ENCODE data around the gene RBFA.
A peak's percentile ranks its signal among the peaks of the same experiment; 100 is the strongest.
"Not testable (repeated sequence)": the region's sequence is repeated elsewhere in the genome, so short reads cannot be mapped to it uniquely, and the experiment has no call there.

Gene RBFA, protein sequence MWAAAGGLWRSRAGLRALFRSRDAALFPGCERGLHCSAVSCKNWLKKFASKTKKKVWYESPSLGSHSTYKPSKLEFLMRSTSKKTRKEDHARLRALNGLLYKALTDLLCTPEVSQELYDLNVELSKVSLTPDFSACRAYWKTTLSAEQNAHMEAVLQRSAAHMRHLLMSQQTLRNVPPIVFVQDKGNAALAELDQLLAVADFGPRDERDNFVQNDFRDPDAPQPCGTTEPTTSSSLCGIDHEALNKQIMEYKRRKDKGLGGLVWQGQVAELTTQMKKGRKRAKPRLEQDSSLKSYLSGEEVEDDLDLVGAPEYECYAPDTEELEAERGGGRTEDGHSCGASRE
- total RNA-seq, result 4.6 to 11.6 (median 9.5) reads per million in 4 donors

DNA sequence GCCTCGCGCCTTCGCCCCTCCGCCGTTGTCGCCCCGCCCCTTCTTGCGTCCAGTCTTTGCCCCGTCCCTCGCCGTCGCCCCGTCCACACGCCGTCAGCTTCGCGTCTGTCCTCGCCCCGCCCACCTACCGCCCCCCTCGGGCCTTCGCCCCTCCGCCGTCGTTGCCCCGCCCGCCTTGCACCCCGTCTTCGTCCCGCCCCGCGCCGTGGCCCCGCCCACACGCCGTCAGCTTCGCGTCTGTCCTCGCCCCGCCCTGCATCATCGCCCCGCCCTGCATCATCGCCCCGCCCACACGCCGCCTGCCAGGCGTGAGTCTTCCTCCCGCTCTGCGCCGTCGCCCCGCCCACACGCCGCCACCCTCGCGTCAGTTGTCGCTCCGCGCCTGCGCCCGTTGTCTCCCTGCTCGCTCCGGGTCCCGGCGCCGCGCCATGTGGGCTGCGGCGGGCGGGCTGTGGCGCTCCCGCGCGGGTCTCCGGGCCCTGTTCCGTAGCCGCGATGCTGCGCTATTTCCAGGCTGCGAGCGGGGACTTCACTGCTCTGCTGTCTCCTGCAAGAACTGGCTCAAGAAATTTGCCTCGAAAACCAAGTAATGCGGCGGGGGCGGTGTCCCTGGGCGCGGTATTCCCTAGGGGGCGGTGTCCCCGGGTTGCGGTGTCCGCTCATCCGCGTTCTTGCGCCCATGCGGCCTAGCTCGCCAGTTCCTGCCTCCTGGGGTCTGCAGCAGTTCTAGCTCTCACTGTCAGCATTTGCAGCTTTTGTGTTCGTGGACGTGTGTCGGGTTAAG, at the start of gene RBFA:
Gene RBFA, plus strand, starts transcription at position 367 of the 784 bp plus-strand sequence. Its CDS starts 62 bp downstream, at position 429.
- DNase-seq, result peak; percentile 99 to 100 (median 100)

DNA sequence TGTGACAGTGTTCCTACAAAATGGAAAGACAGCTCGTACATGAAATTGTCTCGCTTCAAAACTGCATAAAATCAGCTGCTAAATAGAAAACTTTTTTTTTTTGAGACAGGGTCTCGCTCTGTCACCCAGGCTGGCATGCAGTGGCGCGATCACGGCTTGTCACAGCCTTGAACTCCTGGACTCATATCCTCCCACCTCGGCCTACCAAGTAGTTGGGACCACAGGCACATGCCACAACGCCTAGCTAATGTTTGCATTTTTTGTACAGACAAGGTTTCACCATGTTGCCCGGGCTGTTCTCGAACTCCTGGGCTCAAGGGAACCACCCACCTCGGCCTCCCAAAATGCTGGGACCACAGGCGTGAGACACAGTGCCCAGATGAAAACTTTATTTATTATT, 49.1 kb upstream of the RBFA start:
- DNase-seq, result no peak

DNA sequence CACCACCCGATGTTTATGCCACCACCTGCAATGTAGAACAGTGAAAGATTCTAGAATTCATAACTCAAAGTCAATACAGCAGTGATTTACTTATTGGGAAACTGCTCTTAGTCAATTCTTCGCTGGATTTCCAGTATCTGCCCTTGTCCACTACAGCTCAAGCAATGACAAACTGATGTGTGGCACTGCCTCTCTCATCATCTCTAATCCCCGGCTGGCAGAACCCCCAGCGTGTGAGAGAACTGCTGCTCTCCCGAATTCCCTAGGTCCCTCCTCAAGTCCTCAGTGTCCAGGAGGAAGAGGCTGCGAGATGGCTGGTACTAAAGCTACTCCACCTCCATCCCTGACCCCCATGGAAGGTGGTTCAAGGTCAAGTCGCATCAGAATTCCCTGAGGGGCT, 47.5 kb upstream of the RBFA start:
- no peak for DNase-seq

DNA sequence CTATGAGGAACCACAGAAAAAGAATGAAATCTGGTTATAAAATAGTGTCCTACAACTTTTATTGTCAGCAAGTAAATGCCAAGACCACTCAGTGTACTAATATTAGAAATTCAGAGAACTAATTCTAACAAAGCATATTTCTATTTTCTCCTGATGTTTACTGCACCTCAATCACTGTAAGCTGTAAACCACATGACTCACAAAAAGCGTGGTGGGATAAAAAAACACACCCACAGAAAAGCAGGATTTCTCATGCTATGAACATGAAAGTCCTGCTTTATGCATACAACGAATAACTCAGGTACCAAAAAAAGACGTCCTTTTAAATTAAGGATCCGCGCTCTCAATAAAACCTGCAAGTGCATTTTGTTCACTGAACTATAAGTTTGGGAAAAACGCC, 46.7 kb upstream of the RBFA start:
- no peak for DNase-seq

DNA sequence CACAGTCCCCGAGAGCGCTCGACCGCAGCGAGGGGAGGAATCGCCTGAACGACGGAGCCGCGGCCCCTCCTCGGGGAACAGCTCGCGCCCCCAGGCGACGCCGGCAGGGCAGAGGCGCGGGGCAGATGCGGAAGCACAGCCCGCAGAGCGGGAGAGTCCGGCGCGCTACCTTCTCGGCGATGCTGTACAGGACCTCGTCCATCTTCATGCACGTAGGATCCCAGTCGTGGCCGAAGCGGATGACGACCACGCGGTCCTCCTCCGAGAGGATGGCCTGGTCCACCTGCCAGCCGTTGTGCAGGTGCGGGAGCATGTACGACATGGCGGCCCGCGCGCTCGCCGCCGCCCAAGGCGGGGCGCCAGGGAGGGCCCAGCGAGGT, 46.2 kb upstream of the RBFA start:
- DNase-seq, result peak; percentile 28 to 62 (median 58)

DNA sequence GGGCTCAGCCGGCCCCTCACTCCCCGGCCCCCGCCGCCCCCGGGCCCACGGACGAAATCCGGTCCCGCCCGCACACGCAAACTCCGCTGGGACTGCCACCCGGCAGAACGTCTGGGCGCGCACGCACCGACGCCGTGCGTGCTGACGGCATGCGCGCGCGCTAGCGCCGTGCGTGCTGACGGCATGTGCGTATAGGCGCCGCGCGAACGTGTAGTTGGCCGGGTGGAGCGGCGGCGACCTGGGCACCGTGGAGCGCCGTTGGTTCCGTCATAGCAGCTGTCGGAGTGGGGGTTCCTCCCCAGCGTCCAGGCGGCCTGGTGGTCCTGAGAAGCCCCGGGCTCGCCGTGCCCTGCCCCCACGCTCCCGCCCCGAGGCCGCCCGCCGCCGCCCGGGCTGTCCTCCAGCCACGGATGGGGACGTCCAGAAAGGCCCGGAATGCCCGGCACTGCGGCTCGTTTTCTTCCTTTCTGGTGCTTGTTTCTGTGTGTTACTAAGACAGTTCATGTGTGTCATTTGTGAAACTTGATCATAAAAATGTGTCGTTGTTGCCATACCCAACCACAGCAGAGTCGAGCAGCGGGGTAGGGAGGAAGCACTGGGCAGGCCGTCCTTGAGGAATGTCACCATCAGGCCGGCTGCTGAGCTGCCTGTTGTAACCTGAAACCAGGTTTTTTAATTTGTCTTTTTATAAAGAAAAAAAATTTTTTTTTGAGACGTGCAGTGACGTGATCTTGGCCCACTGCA, 45.6 kb upstream of the RBFA start, which contains the start of gene TXNL4A:
Gene TXNL4A, minus strand, starts transcription at position 113 of the 744 bp plus-strand sequence. CDS start 171 bp downstream, outside the sequence.
- DNase-seq, result peak; percentile 60 to 91 (median 73)

DNA sequence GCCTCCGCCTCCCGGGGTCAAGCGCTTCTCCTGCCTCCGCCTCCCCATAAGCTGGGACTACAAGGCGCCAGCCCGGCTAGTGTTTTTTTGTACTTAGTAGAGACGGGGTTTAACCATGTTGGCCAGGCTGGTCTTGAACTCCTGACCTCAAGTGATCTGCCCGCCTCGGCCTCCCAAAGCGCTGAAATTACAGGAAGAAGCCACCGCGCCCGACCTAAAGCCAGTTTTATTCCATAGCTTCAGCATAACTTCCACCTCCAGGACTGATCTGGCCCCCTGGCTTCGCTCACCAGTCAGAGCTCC, 45.1 kb upstream of the RBFA start:
- DNase-seq, result no peak

DNA sequence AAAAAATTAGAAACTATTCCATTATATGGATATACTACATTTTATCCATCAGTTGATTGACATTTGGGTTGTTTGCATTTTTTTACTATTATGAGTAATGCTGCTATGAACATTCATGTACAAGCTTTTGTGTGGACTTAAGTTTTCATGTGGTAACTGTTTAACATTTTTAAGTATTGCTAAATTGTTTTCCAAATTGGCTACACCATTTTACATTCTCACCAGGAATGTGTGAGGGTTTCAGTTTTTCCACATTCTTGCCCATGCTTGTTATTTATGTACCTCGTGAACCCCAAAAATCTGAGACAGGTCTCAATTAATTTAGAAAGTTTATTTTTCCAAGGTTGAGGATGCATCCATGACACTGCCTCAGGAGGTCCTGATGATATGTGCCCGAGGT, 42.7 kb upstream of the RBFA start:
- no peak for DNase-seq

DNA sequence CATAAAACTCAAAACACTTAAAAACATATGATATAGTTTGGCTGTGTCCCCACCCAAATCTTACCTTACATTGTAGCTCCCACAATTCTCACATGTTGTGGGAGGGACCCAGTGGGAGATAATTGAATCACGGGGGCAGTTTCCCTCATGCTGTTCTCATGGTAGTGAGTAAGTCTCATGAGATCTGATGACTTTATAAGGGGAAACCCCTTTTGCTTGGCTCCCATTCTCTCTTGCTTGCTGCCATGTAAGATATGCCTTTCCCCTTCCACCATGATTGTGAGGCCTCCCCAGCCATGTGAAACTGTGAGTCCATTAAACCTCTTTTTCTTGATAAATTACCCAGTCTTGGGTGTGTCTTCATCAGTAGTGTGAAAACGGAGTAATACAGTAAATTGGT, 34.5 kb upstream of the RBFA start:
- DNase-seq, result not testable (repeated sequence)

DNA sequence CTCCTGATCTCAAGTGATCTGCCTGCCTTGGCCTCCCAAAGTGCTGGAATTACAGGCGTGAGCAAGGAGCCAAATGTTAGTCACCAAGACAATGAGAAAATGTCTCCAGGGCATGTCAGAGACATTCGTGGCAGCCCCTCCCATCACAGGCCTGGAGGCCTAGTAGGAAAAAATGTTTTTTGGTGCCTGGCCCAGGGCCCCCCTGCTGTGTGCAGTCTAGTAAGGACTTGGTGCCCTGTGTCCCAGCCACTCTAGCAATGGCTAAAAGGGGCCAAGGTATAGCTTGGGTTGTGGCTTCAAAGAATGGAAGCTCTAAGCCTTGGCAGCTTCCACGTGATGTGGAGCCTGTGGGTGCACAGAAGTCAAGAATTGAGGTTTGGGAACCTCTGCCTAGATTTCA, 33.4 kb upstream of the RBFA start:
- no peak for DNase-seq

DNA sequence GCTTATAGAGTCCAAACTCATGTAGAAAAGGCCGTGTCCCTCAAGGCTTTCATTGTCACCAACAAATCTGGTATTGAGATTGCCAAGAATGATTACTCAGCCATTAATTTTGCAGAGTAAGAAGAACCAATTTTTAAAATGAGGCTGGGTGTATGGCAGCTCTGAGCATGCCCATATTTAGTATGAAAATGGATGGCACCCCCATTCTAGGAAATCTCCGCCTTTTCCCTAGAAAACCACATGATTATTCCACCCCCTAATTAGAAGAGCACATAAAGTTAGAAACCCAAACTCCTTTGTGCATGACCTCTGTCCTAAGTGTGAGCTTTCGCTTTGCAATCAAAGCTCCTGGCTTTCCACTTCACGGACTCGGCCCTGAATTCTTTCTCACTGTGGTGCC, 31.8 kb upstream of the RBFA start:
- DNase-seq, result no peak

DNA sequence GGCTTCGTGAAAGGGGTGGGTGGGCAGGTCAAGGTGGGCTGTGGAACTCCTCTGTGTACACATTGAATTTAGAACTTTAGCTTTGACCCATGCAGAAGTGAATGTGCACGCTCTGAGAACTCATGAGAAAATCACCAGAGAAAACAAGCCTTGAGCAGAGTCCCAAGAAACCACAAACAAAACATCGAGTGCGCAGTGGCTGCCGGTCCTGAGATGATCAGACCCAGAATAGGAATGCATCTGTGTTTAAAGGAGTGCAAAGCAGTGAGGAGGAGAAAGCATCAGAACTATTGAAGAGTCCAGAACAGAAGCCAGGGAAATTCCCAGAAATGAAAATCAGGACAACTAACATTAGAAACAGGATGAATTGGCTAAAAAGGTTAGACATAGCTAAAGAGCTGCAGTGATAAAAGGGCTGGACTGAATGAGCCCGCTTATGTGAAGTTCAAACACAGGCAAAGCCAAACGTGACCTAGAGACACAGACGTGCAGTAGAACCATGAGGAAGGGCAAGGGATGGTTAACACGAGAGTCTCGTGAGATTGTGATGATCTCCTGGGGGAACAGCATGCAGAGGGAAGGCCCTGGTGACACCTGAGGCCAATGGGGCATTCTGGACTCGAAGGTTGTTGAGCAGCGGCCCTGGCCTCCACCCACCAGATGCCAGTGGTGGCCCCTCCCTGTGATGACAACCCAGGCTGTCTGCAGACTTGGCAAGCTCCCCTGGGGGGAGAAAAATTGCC, 29.5 kb upstream of the RBFA start:
- DNase-seq, result no peak

DNA sequence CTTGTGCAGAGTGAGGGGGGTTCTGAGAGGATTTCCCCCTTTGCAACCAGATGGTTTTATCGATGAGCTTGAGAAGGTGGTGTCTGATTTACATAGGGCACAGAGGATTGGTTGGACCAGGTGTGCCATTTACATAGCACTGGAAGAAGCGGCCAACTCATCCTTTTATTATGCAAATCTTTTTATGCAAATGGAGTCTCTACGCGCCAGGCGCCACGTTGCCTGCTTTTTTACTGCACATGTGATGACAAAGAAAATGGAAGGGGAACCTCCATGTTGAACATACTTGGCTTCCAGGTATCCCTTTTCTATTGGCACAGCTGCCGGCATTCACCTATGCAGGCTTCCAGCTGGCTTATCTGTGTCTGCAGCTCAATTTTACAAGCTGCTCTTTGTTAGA, 27.5 kb upstream of the RBFA start:
- DNase-seq, result no peak

DNA sequence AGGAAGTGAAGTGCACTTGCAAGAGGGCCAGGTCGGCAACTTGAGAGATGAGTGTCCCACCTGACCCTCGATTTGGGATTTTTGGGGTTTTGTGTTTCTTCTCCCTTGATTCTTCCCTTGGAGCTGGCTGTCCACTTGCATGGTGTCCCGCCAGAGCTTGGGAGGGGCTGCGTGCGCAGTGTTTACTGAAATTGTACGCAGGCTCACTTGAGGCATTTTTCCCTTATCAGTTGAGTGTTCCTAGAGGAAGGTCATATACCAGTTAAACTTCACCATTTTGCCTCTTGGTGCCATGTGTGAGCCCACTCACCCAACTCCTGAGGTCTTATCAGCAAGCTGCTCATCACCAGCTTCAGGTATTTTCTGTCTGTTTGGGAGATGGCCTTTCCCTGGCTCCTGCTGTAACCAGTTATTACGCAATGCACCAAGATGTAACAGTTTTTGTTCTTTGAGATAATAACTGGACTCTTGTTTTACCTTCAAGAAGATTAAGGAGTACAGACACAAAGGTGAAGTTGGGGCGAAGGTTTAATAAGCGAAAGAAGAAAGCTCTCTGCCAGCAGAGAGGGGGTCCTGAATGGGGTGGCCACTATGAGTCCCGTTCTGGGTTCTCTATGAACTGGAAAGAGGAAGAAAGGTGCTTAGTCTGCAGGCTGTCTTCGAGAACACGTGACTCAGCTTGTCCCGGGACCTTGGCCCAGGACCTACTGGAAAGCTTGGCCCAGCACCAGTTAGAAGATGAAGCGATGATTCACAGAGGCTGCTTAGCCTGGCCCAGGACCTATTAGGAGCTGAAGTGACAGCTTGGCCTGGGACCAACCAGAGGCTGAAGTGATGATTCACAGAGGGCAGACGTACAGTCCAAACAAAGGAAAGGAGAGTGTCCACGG, 24.3 kb upstream of the RBFA start:
- no peak for DNase-seq

DNA sequence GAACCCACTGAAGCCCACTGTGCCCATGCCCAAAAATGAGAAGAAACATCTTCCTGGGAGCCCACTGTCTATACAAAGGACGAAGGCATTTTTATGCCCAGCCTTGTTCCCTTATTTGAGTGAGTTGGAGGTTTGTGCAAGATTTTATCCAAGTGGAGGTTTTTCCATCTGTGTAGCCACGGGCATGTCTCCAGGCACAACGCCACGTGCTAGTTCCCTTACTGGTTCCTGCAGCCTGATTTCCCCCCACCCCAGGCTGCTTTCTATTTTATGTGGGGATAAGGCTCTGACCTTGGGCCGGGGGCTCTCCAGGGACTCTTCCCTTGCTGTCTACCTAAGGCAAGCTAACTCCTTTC, 23.7 kb upstream of the RBFA start:
- no peak for DNase-seq

DNA sequence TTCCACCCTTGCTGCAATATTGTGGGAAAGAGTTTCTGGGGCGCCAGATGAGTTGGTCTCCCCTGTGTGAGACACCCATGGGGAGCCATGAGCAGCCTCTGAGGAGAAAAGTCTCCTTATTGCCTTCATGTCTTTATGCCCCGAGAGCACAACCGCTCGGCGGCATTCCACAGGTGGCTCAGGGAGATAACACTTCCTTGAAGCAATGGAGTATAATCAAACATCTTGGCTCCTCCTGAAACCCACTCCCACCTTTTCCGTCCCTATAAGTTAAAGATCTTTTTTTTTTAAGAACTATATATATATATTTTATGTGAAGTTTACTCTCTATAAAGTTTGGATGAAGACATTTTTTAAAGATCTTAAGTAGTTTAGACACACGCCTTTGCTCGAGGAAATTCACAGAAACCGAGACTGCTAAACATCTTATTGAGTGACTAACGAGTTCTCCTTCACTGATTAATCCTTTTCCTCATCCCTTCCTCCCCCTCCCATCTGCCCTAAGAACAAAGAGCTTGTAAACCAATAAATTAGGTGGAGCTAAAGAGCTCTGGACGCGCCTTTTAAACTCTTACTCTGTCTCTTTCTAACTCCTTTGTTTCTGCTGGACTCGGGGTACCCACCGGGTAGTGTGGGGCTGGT, 22.6 kb upstream of the RBFA start:
- not testable (repeated sequence) for DNase-seq

DNA sequence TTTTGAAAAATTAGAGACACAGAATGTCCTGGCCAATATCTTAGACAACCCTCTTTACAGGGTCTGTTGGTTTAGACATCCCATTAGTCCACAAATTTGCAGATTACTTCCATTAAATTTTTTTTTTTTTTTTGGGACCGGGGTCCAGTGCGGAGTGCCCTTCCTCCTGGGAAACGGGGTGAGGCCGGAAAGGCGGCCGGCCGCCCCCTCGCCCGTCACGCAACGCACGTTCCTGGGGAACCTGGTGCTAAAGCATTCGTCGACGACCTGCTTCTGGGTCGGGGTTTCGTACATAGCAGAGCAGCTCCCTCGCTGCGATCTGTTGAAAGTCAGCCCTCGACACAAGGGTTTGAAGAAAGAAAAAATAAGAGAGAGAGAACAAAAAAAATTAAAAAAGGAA, 21.5 kb upstream of the RBFA start:
- no peak for DNase-seq

DNA sequence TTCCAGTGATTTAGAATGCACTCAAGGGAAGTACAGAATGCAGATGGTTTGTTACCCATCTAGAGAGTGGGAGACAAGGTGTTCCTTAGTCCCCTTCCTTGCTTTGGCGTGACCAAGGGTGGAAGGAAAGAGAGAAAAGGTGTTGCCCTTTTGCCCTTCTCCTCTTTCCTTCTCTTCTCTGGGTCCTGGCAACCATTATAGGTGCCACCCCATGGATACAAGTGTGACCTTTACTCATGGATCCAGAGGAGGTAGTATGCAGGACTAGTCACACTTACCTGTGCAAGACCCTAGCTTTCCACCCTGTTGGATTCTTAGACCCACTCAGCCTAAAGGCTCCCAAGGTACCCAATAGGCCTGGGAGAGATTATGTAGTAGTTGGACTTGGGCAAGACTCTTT, 11.6 kb upstream of the RBFA start:
- DNase-seq, result no peak

DNA sequence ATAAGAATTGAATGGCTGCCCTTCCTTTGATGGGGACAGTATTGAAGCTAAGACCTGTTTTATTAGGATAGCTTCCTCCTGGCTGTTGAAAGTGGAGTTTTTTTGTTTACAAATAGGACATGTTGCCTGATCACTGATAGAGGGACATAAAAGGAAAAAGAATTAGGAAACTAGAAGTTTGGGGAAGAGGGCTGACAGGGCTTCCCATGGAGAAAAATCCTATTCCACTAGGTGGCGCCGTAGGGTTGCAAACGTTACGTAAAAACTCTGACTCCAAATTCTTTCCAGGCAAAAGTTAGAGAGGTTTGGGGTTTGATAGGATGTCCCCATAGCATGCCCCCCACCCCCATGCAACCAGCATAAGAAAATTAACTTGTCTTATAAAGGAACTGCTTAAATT, 11.1 kb upstream of the RBFA start:
- DNase-seq, result no peak

DNA sequence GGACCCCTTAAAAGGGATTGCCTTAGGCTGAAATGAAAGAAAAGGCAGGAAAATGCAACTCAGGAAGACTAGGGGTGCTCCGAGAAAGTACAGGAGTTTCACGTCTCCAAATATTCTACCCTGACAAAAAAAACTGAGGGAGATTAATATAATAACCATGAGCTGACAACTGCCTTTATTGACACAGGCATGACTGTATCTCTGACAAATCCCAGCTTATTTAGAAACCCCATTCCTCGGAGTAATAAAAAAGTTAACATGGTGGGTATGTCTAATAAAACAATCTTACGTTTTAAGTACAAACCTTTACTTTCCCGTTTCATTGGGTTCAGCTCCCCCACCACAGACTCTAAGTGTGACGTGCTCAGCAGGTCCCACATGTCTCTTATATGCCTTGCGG, 7.9 kb upstream of the RBFA start:
- no peak for DNase-seq

DNA sequence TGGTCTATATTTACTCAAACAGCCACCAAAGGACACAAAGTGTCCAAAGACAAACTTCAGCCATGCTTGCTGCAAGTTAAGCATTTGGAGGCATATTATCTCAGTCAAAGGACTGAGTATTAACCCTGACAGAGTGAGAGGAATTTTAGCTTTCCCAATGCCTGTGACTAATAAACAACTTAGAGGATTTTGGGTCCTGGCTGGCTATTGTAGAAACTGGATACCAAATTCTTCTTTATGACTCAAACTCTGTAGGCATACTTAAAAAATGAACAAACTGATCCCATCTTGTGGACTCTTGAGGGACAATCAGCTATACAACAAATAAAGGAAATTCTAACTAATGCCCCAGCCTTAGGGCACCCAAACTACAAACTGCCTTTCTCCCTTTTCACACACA, 6.5 kb upstream of the RBFA start:
- not testable (repeated sequence) for DNase-seq

All from T-helper 1 cell (primary cell).